GM06990 (cell line): ENCODE results near the gene TMC1.

ENCODE experiments used
- DNase-seq: peaks from one replicate; pipeline ENCODE4 v3.0.0-alpha.2; 2011; ENCODE audit not compliant: insufficient read length; ENCODE audit errors: extremely low read depth
- H3K27me3 ChIP-seq: replicated peaks from 2 replicates; pipeline ENCODE4 v1.6.0; 2011; ENCODE audit warnings: low read length; ENCODE audit not compliant: control insufficient read depth, insufficient read depth
- H3K36me3 ChIP-seq: 2 replicates; pipeline ENCODE4 v1.5.1; 2011; ENCODE audit warnings: low read length; ENCODE audit not compliant: control insufficient read depth, insufficient read depth
- H3K4me3 ChIP-seq: replicated peaks from 2 replicates; pipeline ENCODE4 v1.5.1; 2011; ENCODE audit warnings: low read depth, mild to moderate bottlenecking, control low read depth, low read length
- TF ChIP-seq, protein P1 (sequence below): IDR thresholded peaks from 2 replicates; pipeline ENCODE4 v1.5.1; 2011; ENCODE audit warnings: low read length, control low read depth, mild to moderate bottlenecking, inconsistent platforms; ENCODE audit not compliant: insufficient read depth, poor library complexity, severe bottlenecking

The TMC1 gene

DNA sequence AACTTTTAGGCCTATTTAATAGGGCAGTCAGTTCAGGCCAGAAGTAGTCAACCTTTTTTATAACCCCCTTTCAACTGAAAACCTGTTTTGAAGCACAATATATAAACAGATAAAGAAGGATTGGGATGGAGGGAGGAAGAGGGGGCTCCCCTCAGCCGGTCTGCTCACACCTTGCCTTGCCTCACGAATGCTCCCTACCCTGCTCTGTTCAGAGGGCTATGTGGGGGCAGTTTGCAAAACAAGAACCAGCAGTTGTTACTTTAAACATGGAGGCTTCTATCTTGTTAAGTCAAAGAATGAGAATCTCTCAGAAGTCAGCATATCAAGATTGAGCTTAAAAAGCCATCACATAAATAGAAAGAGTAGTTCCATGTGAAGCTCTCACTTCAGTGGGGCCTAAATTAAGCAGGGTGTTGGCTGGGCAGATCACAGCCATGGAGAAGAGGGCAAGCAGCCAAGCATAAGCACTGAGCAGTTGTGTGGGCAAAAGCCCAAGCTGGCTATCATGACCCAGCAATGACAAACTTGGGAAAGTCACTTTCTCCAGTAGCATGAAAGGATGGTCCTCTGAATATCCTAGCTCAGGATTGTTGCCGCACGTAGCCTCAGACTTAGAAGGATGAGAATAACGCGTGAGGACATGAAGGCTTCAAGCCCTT lies 360.8 kb downstream of the TMC1 start:
- Histone ChIP-seq H3K27me3 (no peaks in the 10 kb centered on the region), H3K4me3 (no peak overlapping the region), H3K36me3 (no peaks in the 10 kb centered on the region)
- DNase-seq: no peak
- TF ChIP-seq, protein P1, sequence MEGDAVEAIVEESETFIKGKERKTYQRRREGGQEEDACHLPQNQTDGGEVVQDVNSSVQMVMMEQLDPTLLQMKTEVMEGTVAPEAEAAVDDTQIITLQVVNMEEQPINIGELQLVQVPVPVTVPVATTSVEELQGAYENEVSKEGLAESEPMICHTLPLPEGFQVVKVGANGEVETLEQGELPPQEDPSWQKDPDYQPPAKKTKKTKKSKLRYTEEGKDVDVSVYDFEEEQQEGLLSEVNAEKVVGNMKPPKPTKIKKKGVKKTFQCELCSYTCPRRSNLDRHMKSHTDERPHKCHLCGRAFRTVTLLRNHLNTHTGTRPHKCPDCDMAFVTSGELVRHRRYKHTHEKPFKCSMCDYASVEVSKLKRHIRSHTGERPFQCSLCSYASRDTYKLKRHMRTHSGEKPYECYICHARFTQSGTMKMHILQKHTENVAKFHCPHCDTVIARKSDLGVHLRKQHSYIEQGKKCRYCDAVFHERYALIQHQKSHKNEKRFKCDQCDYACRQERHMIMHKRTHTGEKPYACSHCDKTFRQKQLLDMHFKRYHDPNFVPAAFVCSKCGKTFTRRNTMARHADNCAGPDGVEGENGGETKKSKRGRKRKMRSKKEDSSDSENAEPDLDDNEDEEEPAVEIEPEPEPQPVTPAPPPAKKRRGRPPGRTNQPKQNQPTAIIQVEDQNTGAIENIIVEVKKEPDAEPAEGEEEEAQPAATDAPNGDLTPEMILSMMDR: no peak

DNA sequence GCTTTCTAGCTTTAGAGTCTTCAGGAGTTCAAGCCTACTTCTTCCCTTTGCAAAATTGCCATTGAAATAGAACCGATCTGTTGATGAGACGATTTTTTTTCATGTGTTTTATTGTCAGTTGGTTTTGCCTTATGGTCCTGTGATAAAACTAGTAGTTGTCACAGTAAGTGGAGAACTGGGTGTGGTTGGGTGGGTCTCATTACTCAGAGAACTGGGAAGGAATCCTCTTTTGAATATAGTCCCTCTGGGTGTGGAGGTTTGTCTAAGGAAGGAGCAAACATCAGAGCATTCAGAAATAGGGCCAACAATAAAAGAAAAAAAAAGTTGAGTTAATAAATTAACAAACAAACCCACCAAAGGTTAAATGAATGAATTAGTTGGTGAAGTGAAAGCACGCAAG lies 362.5 kb downstream of the TMC1 start:
- Histone ChIP-seq H3K27me3 (no peaks in the 10 kb centered on the region), H3K36me3 (no peaks in the 10 kb centered on the region), H3K4me3 (no peak overlapping the region)
- DNase-seq: no peak
- TF ChIP-seq, protein P1: no peak

DNA sequence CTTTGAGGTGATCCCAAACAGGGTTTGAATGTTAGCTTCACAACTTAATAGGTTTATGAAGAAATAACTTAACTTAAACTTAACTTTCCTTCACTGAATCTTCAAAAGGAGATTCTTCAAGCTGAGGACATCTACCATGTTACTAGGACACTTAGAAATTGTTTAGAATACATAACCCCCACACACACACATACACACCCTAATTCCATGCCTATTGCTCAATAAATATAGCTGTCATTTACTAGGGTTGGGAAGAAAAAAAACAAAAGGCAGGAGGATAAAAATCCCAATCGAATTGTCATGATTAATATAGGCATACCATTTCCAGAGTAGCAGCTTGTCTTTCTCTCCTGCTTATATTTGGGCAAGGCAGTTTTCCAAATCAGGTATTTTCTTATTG lies 363.1 kb downstream of the TMC1 start:
- TF ChIP-seq, protein P1: no peak
- Histone ChIP-seq H3K4me3 (no peak overlapping the region), H3K36me3 (no peaks in the 10 kb centered on the region), H3K27me3 (no peaks in the 10 kb centered on the region)
- no peak for DNase-seq
